Left lobe of liver (tissue), 2 donors: ENCODE measurements around the gene METTL21C. TPM values are rescaled to one million over a fixed set of nuclear protein-coding genes. Genes with fewer than 3 reads are reported as not detected.

Experiments used
- ATAC-seq: fragments of 200-7000 bp; cut with Tn5 transposase; one replicate; pipeline ENCODE4 v1.9.1; 2020; ENCODE audit warnings: mild to moderate bottlenecking, moderate library complexity
- DNase-seq: peaks from one replicate; pipeline ENCODE4 v3.0.0-alpha.2; 2020; ENCODE audit warnings: low spot score
- total RNA-seq: library from RNA; stranded (reverse); gene quantifications from one replicate; pipeline ENCODE4 v1.2.1, GENCODE V29; 2021
- donor health status: DM: no; HTN: no; CAD: no; lungs with moderate emphysema.
- donor health status: DM: no; HTN: yes; CAD: no.

The METTL21C gene
- total RNA-seq, 1 donor from 2014 or later, result not detected

- DNase-seq (no peak), ATAC-seq (no peak)
Observed at GRCh38 chr13:102697929-102698648, 3.2 kb upstream of the METTL21C start.

- DNase-seq (no peak), ATAC-seq (no peak)
Observed at GRCh38 chr13:102697264-102697663, 2.4 kb upstream of the METTL21C start.

GRCh38 chr13:102696465-102696864 lies 1.6 kb upstream of the METTL21C start:
- DNase-seq, result no peak
- ATAC-seq, result no peak

- ATAC-seq (no peak), DNase-seq (no peak)
Observed at GRCh38 chr13:102693776-102694175, 1.1 kb downstream of the METTL21C start.

- ATAC-seq, result no peak
- no peak for DNase-seq
Observed at GRCh38 chr13:102693250-102693649, 1.6 kb downstream of the METTL21C start.

- DNase-seq (no peak), ATAC-seq (no peak)
Observed at GRCh38 chr13:102692491-102692826, 2.4 kb downstream of the METTL21C start.

DNA sequence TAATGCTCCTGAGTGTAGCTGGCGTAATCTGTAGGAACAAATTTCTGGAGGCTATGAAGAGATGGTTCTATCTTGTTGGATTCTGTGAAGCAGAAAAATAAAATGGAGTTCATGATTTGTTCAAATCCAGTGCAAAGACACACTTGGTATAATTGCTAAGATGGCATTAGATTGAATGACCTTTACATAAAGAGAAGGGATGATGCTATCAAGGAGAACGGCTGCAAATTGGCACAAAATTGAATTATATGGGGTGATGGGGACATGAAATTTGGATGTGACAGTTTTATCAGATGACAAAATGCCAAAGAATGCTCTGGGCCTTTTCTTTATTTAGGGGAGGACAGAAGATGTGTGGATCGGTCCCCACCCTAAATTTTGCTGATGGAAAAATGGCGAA lies 4.0 kb downstream of the METTL21C start:
- ATAC-seq, result no peak

GRCh38 chr13:102688306-102688973 lies 6.4 kb downstream of the METTL21C start:
- ATAC-seq, result no peak

More for the DNA sequence above, 4.0 kb downstream of the METTL21C start:
- DNase-seq, result no peak

GRCh38 chr13:102687520-102687919 lies 7.3 kb downstream of the METTL21C start:
- ATAC-seq (no peak), DNase-seq (no peak)

More at GRCh38 chr13:102688306-102688973, 6.4 kb downstream of the METTL21C start:
- no peak for DNase-seq

GRCh38 chr13:102686024-102686423 lies 8.8 kb downstream of the METTL21C start:
- ATAC-seq (no peak), DNase-seq (no peak)

DNA sequence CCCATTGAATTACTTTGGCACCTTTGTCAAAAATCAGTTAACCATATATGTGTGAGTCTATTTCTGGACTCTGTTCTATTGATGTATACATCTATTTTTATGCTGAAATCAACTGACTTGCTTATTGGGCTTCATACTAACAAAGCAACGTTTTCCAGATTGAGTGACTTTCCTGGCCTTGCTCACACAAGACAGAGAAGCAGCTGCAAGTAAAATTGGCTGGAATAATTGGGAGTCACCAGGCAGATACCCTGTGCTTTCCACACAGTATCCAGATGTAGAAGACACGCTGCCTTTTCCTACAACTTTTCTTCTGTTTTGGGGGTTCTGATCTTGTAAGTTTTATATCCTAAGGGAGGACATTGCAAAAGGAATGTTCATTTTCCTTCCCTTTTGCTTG lies 11.2 kb downstream of the METTL21C start:
- no peak for ATAC-seq
- DNase-seq, result no peak

- no peak for ATAC-seq
Observed at GRCh38 chr13:102682727-102683126, 12.1 kb downstream of the METTL21C start.

DNA sequence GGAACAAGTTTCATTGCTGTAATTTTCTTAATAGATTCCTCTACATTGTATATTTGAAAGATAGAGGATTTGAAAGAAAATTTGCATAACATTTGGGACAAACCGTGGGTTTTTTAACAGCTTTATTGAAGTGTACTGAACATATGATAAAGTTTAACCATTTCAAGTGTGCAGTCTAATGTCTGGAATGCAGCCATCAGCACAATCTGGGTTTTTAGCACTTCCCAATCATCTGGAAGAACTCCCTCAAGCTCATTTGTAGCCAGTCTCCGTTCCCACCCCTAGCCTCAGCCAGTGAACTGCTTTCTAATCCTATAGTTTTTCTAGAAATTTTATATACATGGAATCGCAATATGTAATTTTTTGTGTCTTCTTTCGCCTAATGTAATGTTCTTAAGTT lies 12.6 kb downstream of the METTL21C start:
- DNase-seq (no peak), ATAC-seq (no peak)

More at GRCh38 chr13:102682727-102683126, 12.1 kb downstream of the METTL21C start:
- no peak for DNase-seq

DNA sequence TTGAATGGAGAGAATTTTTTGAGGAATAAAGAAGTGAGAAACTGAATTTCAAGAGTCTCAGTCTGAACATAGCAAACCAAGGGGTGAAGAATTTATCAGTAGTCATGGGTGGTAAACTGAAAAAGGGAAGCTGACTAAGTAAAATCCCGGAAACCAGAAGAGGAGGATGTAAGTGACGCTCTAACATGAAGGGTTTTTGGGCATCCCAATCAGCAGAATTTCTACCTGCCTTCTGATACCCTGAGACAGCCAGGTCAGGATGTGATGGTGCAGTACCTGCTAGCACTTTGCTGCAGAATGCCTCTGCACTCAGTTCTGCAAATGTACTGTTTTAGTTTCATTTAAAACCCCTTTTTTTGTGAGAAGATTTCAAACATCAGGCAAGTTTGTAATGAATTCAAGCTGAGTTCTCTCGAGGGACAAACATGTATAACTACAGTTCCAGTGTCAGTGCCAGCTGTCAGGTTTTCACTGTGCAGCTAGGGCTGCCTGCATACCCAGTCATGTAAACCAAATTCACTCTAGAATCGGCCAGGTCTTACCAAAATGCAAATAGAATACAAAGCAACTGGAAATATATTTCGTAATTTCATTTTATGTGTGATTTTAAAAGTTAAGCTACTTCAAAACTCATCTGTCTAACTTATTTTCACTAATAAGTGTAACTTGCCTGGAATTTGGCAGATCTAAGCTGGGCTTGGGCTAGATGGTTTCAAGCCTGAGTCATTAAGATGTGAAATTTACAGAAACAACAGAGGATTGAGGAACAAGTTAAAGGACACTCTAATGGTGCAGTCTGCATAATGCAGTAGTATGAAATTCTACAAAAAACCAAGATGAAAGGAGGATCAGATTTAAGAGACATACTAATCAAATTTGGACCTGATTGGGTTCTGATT lies 13.8 kb downstream of the METTL21C start:
- ATAC-seq (peak; percentile 29), DNase-seq (no peak)

- ATAC-seq (no peak), DNase-seq (no peak)
Observed at GRCh38 chr13:102680133-102680717, 14.6 kb downstream of the METTL21C start.

GRCh38 chr13:102679449-102680132 lies 15.3 kb downstream of the METTL21C start:
- DNase-seq (no peak), ATAC-seq (peak; percentile 20)

DNA sequence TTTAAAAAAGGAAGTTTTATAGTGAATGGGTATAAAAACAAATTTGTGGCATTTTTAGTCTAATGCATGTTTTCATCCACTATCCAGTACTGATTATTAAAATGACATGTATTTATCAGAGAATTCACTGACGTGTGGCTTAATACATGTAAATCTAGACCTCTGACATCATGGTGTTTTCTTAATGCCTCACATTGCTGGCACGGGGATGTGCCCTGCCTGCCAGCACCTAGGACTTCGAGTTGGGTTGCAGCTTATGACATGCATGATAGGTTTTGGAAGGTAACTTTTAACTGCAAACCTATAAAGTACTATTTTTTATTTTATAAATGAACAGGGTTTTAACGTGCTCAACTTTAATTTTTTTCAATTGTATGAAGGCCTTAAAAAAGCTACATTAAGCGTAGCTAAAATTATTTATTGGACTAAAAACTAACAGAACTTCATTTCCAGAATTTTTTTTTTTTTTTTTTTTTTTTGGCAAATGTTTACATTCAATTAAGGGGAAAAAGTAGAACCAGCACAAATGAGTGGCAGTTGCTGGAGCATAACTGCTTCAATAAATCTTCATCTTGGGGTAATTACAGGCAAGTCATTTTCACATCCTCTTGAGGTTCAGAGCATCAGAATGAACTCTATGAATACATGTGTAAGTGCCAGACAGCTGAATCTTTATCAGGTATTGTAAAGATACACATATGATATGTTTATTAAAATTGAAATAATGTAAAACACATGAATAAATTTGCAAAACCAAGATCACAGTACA lies 16.3 kb downstream of the METTL21C start:
- ATAC-seq (no peak), DNase-seq (no peak)

- ATAC-seq (no peak), DNase-seq (no peak)
Observed at GRCh38 chr13:102677122-102677521, 17.7 kb downstream of the METTL21C start.

- ATAC-seq, result no peak
- no peak for DNase-seq
Observed at GRCh38 chr13:102675115-102675514, 19.7 kb downstream of the METTL21C start.

- DNase-seq (no peak), ATAC-seq (no peak)
Observed at GRCh38 chr13:102670130-102670529, 24.7 kb downstream of the METTL21C start.
